Measurements from ENCODE around the gene HOMER2. TPM values are rescaled to one million over a fixed set of nuclear protein-coding genes. Genes with fewer than 3 reads are reported as not detected.
A peak's percentile ranks its signal among the peaks of the same experiment; 100 is the strongest.

Gene HOMER2
- total and polyA plus RNA-seq, 2 of the 13 experiments (the other 11 are each of a cell fraction or from before 2014, with no cell fraction given), result 12.9 to 14.1 TPM

GRCh38 chr15:82828075-82828474, 124.4 kb downstream of the HOMER2 start:
- peaks cover 14 to 73% of the 10 kb centered on the region in 2 experiments for H3K36me3 ChIP-seq (replicated peaks in 1 of 2; ENCODE audit: control insufficient read depth in 1 of 2, insufficient read depth in 2 of 2, low read length in 2 of 2)
- H4K20me1 ChIP-seq (ENCODE audit: insufficient read depth, low read length), result no peaks in the 10 kb centered on the region
- POLR2A ChIA-PET, result interaction anchor here (2.2 kb wide), 1 partner anchor 29 kb away, joined by 6 read pairs; no protein-coding TSS in a partner anchor
- no peaks in the 10 kb centered on the region for H3K79me2 ChIP-seq (ENCODE audit: insufficient read depth, low read length)
- FAIRE-seq, result peak; percentile 76
- H3K4me1 ChIP-seq (ENCODE audit: insufficient read depth, low read length), result peaks cover 24% of the 10 kb centered on the region
- no peak overlapping the region for H3K9ac ChIP-seq (ENCODE audit: insufficient read depth, low read depth, low read length)
- 78% methylated on average over 1 of the region's 1 CpG for WGBS (ENCODE audit: low lambda C conversion rate)
- BruUV-seq (replicated peaks), result no TSS peak
- H3K4me2 ChIP-seq (ENCODE audit: low read depth, low read length), result no peak overlapping the region
- CTCF ChIA-PET (ENCODE audit: low intra/inter-chr PET ratio, low total read pairs), result no interaction called here
- H2AFZ ChIP-seq (ENCODE audit: low read length), result no peak overlapping the region
- DNase-seq (ENCODE audit: low spot score), result peak; percentile 60
- ATAC-seq, result peak; percentile 90
- no peaks in the 10 kb centered on the region for H3K27me3 ChIP-seq (ENCODE audit: control insufficient read depth in 1 of 2, insufficient read depth in 2 of 2, low read length in 2 of 2)
- H3K4me3 ChIP-seq (replicated peaks in 1 of 3; ENCODE audit: insufficient read depth in 1 of 3, low read depth in 2 of 3, low read length in 3 of 3), result no peak overlapping the region
- in situ Hi-C loops (cut with HindIII; ENCODE audit: extremely low pct_ligation_motif_present, low pct_unique_long_range_greater_than_20kb), result no loop called here
- H3K27ac ChIP-seq (ENCODE audit: extremely low read length, insufficient read depth, low read length), result no peak overlapping the region
- no peaks in the 10 kb centered on the region for H3K9me3 ChIP-seq (ENCODE audit: low read length)
- intact Hi-C loops (cut with micrococcal nuclease; ENCODE audit: unreplicated experiment), result no loop called here
- TF ChIP-seq REL (CRISPR knock-in tag; conservative IDR thresholded peaks at IDR 0.05) (no peak), ZNF614 (CRISPR knock-in tag; IDR thresholded peaks at IDR 0.05; ENCODE audit: borderline replicate concordance) (no peak), SMARCE1 (IDR thresholded peaks at IDR 0.05; ENCODE audit: borderline replicate concordance) (no peak), ZMYM2 (CRISPR knock-in tag; IDR thresholded peaks at IDR 0.05) (no peak), KLF16 (CRISPR knock-in tag; IDR thresholded peaks at IDR 0.05) (no peak), BATF2 (CRISPR knock-in tag; IDR thresholded peaks at IDR 0.05) (no peak), CERS6 (CRISPR knock-in tag; IDR thresholded peaks at IDR 0.05) (no peak), ZNF205 (CRISPR knock-in tag; IDR thresholded peaks at IDR 0.05) (no peak), TGIF2 (CRISPR knock-in tag; IDR thresholded peaks at IDR 0.05) (no peak), ZNF225 (CRISPR knock-in tag; IDR thresholded peaks at IDR 0.05) (no peak), AGO2 (optimal IDR thresholded peaks at IDR 0.05; ENCODE audit: low read depth, low read length) (no peak), AFF4 (CRISPR knock-in tag; IDR thresholded peaks at IDR 0.05) (no peak), ELF1 (CRISPR knock-in tag; IDR thresholded peaks at IDR 0.05) (no peak), SMAD9 (CRISPR knock-in tag; IDR thresholded peaks at IDR 0.05) (no peak), SP140L (CRISPR knock-in tag; IDR thresholded peaks at IDR 0.05; ENCODE audit: borderline replicate concordance) (no peak), ZNF777 (CRISPR knock-in tag; IDR thresholded peaks at IDR 0.05) (no peak), CHD2 (IDR thresholded peaks at IDR 0.05; ENCODE audit: low read depth, low read length) (no peak), TBP (CRISPR knock-in tag; IDR thresholded peaks at IDR 0.05) (no peak), MED1 (CRISPR knock-in tag; IDR thresholded peaks at IDR 0.05) (0 out of 2 replicates have a peak, but pooled peaks have one; percentile 33), TEAD3 (CRISPR knock-in tag; optimal IDR thresholded peaks at IDR 0.05; ENCODE audit: borderline replicate concordance) (no peak), SIN3B (IDR thresholded peaks at IDR 0.05; ENCODE audit: low read length) (no peak), SP5 (CRISPR knock-in tag; IDR thresholded peaks at IDR 0.05; ENCODE audit: borderline replicate concordance, low read depth) (no peak), MBD4 (IDR thresholded peaks at IDR 0.05; ENCODE audit: borderline replicate concordance, low read length) (no peak), RORA (CRISPR knock-in tag; IDR thresholded peaks at IDR 0.05) (no peak), MIER3 (CRISPR knock-in tag; IDR thresholded peaks at IDR 0.05; ENCODE audit: borderline replicate concordance) (no peak)
